Trophoblast cell (in vitro differentiated cells and primary cell): ENCODE measurements around the gene CEMIP.

Experiments
- DNase-seq, 2 donors: peaks; one replicate each; pipeline ENCODE4 v3.0.0-alpha.2; 2016
- H2AFZ ChIP-seq: 2 replicates; pipeline ENCODE4 v1.6.1; 2013; ENCODE audit warnings: low read length, moderate library complexity, mild to moderate bottlenecking; ENCODE audit not compliant: insufficient read depth, poor library complexity
- H2AK5ac ChIP-seq: 2 replicates; pipeline ENCODE4 v1.6.1; 2013; ENCODE audit warnings: mild to moderate bottlenecking, low read length
- H2BK120ac ChIP-seq: 2 replicates; pipeline ENCODE4 v1.6.1; 2013; ENCODE audit warnings: low read length, mild to moderate bottlenecking, moderate library complexity; ENCODE audit not compliant: insufficient read depth, poor library complexity
- H2BK12ac ChIP-seq: 2 replicates; pipeline ENCODE4 v1.6.1; 2013; ENCODE audit warnings: mild to moderate bottlenecking, low read length, moderate library complexity
- H2BK5ac ChIP-seq: 2 replicates; pipeline ENCODE4 v1.6.1; 2013; ENCODE audit warnings: low read length, low read depth, moderate library complexity, mild to moderate bottlenecking; ENCODE audit not compliant: poor library complexity
- H3K14ac ChIP-seq: 2 replicates; pipeline ENCODE4 v1.6.1; 2013; ENCODE audit warnings: mild to moderate bottlenecking, low read length
- H3K18ac ChIP-seq: 2 replicates; pipeline ENCODE4 v1.6.1; 2013; ENCODE audit warnings: mild to moderate bottlenecking, low read length
- H3K23ac ChIP-seq: 2 replicates; pipeline ENCODE4 v1.6.1; 2013; ENCODE audit warnings: low read length
- H3K27ac ChIP-seq: 2 replicates; pipeline ENCODE4 v1.5.1; 2013; ENCODE audit warnings: low read depth, mild to moderate bottlenecking, inconsistent platforms, low read length, moderate library complexity
- H3K27me3 ChIP-seq: 2 replicates; pipeline ENCODE4 v1.6.1; 2013; ENCODE audit warnings: inconsistent platforms, mild to moderate bottlenecking, low read length, moderate library complexity; ENCODE audit not compliant: insufficient read depth
- H3K36me3 ChIP-seq, 2 experiments: 1 replicate in 1 of 2; 2 replicates in 1 of 2; pipeline ENCODE4 v1.6.1; 2013; ENCODE audit warnings: low read length in 2 of 2, mild to moderate bottlenecking in 2 of 2, moderate library complexity in 1 of 2; ENCODE audit not compliant: insufficient read depth in 2 of 2, control insufficient read depth in 1 of 2
- H3K4ac ChIP-seq: 2 replicates; pipeline ENCODE4 v1.6.1; 2013; ENCODE audit warnings: low read depth, mild to moderate bottlenecking, low read length, moderate library complexity
- H3K4me1 ChIP-seq, 2 experiments: 1 replicate in 1 of 2; 2 replicates in 1 of 2; pipeline ENCODE4 v1.6.1; 2013; ENCODE audit warnings: low read length in 2 of 2, mild to moderate bottlenecking in 2 of 2, moderate library complexity in 1 of 2; ENCODE audit not compliant: insufficient read depth in 2 of 2, control insufficient read depth in 1 of 2
- H3K4me2 ChIP-seq: 2 replicates; pipeline ENCODE4 v1.6.1; 2013; ENCODE audit warnings: inconsistent platforms, mild to moderate bottlenecking, low read length, moderate library complexity
- H3K4me3 ChIP-seq: 2 replicates; pipeline ENCODE4 v1.5.1; 2013; ENCODE audit warnings: mild to moderate bottlenecking, low read depth, low read length, inconsistent platforms
- H3K79me1 ChIP-seq: one replicate; pipeline ENCODE4 v1.6.1; 2013; ENCODE audit warnings: low read length
- H3K79me2 ChIP-seq: 2 replicates; pipeline ENCODE4 v1.6.1; 2013; ENCODE audit warnings: low read length, mild to moderate bottlenecking; ENCODE audit not compliant: control insufficient read depth, insufficient read depth, poor library complexity
- H3K9ac ChIP-seq: 2 replicates; pipeline ENCODE4 v1.6.1; 2013; ENCODE audit warnings: mild to moderate bottlenecking, low read length
- H3K9me3 ChIP-seq: 2 replicates; pipeline ENCODE4 v1.6.1; 2013; ENCODE audit warnings: low read depth, mild to moderate bottlenecking, control low read depth, inconsistent platforms, low read length; ENCODE audit not compliant: insufficient read depth
- H4K12ac ChIP-seq: 2 replicates; pipeline ENCODE4 v1.6.1; 2013; ENCODE audit warnings: low read depth, mild to moderate bottlenecking, low read length, moderate library complexity
- H4K8ac ChIP-seq: 2 replicates; pipeline ENCODE4 v1.6.1; 2013; ENCODE audit warnings: low read depth, mild to moderate bottlenecking, low read length, moderate library complexity
- H4K91ac ChIP-seq: one replicate; pipeline ENCODE4 v1.6.1; 2013; ENCODE audit warnings: low read depth, mild to moderate bottlenecking, low read length, moderate library complexity
- WGBS: extraction: QIAGEN DNeasy Blood & Tissue Kit; methylation state at CpG from one replicate; pipeline ENCODE4 v1.1.7; 2013; ENCODE audit warnings: missing lambda C conversion rate; ENCODE audit not compliant: insufficient read length, insufficient coverage; ENCODE audit errors: extremely low coverage; 5-methylcytosine and 5-hydroxymethylcytosine counted together

The CEMIP gene

DNA sequence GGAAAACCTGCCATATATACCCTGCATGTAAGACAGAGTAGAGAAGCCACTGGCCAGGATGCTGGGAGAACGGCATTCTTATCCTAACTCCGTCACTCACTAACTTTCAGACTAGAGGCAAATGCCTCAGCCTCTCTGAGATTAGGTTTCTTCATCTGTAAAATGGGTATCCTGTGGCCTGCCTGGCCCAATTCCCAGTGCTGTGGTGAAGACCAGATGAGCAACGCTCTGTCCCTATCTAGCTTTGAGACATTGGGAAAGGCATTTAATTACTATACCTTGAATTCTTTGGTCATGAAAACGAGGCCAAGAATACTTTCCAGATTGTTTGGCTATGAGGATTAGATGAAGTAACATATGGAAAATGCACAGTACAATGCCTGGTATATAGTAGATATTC, 35.9 kb downstream of the CEMIP start:
- Histone ChIP-seq H4K12ac (no peak overlapping the region), H2BK120ac (no peak overlapping the region), H3K23ac (no peak overlapping the region), H4K8ac (no peak overlapping the region), H2AFZ (no peak overlapping the region), H3K27ac (no peak overlapping the region), H2BK12ac (no peak overlapping the region), H3K36me3 (no peaks in the 10 kb centered on the region), H4K91ac (no peak overlapping the region), H3K4me2 (no peak overlapping the region), H3K4me3 (no peak overlapping the region), H2BK5ac (no peak overlapping the region), H3K79me1 (no peaks in the 10 kb centered on the region), H3K14ac (no peak overlapping the region), H3K79me2 (no peaks in the 10 kb centered on the region), H2AK5ac (no peak overlapping the region), H3K9ac (no peak overlapping the region), H3K4me1 (no peaks in the 10 kb centered on the region), H3K4ac (no peak overlapping the region), H3K18ac (no peak overlapping the region), H3K9me3 (no peaks in the 10 kb centered on the region), H3K27me3 (no peaks in the 10 kb centered on the region)
- DNase-seq = peak; percentile 92 to 97
- WGBS = no CpG with 5 or more reads among the region's 4 CpGs

DNA sequence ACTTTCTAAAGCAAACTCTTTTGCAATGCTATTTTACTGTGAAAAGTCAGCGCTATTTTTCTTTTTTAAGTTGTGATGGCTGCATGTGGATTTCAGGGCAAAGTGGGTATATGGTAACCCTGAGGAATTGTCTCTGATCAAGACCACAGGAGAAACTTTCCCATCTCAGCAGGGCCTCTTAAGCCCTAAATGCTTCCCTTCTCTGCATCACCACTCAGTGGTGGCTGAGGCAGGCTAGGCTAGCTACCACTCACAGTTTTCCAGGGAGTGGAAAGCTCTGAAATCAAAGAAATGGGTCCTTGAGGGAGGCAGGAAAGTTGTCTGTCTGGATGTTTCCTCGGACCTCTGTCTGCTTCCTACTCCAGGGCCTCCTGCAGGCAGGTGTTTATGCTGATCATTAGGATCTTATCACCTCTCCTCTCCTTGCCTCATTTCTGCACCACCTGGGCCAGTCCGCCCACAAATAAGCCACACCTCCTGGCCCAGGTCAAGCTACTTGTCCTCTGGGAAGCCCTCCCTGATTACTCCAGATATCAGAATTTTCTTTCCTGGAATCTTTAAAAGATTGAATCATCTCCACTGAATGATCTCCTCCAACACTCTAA, 37.0 kb downstream of the CEMIP start:
- no peaks in the 10 kb centered on the region for H3K4me1 ChIP-seq

DNA sequence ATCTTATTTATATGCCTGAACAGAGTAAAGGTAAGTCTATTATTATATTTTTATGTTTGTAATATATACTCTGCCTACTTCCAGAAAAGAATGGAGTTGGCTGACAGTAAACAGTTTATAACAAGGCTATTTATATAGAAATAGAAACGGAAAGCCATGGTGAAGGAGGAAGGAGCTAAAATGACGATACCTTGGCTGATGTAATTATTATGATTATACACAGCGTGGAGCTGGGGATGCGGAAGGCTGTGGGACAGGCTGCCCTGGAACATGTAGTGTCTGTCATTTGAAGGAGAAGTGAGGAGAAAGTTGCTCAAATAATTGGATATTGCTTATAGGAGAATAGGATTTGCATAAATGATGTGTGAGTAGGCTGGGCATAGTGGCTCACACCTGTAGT, 37.8 kb downstream of the CEMIP start:
- no peak overlapping the region for H2BK5ac ChIP-seq
- no peak overlapping the region for H3K4ac ChIP-seq
- no CpG with 5 or more reads among the region's 4 CpGs for WGBS
- no peak overlapping the region for H3K18ac ChIP-seq
- no peak overlapping the region for H4K12ac ChIP-seq
- H3K27me3 ChIP-seq = no peaks in the 10 kb centered on the region
- no peak overlapping the region for H3K9ac ChIP-seq
- H3K4me2 ChIP-seq = no peak overlapping the region
- H2BK120ac ChIP-seq = no peak overlapping the region
- no peak overlapping the region for H2BK12ac ChIP-seq
- H3K14ac ChIP-seq = no peak overlapping the region
- H3K36me3 ChIP-seq = no peaks in the 10 kb centered on the region
- H3K79me1 ChIP-seq = no peaks in the 10 kb centered on the region
- no peak overlapping the region for H3K4me3 ChIP-seq
- H4K8ac ChIP-seq = no peak overlapping the region
- H3K9me3 ChIP-seq = no peaks in the 10 kb centered on the region
- H3K4me1 ChIP-seq = peaks cover 0 to under 1% of the 10 kb centered on the region in 2 experiments
- H3K23ac ChIP-seq = no peak overlapping the region
- no peak overlapping the region for H4K91ac ChIP-seq
- no peak overlapping the region for H2AFZ ChIP-seq
- H2AK5ac ChIP-seq = no peak overlapping the region
- no peak for DNase-seq
- no peaks in the 10 kb centered on the region for H3K79me2 ChIP-seq
- no peak overlapping the region for H3K27ac ChIP-seq

More for the DNA sequence above, 37.0 kb downstream of the CEMIP start:
- Histone ChIP-seq H3K4me2 (no peak overlapping the region), H2AK5ac (no peak overlapping the region), H2BK5ac (no peak overlapping the region), H3K9ac (no peak overlapping the region), H3K23ac (no peak overlapping the region), H3K79me2 (no peaks in the 10 kb centered on the region), H3K79me1 (no peaks in the 10 kb centered on the region), H3K18ac (no peak overlapping the region), H2BK120ac (no peak overlapping the region), H4K8ac (no peak overlapping the region), H3K14ac (no peak overlapping the region), H3K36me3 (no peaks in the 10 kb centered on the region), H2BK12ac (no peak overlapping the region), H3K4me3 (no peak overlapping the region), H3K4ac (no peak overlapping the region), H2AFZ (no peak overlapping the region), H4K12ac (no peak overlapping the region), H4K91ac (no peak overlapping the region), H3K9me3 (no peaks in the 10 kb centered on the region), H3K27me3 (no peaks in the 10 kb centered on the region), H3K27ac (no peak overlapping the region)
- whole genome bisulfite sequencing = no CpG with 5 or more reads among the region's 3 CpGs
- DNase-seq = peak; percentile 74 to 82

DNA sequence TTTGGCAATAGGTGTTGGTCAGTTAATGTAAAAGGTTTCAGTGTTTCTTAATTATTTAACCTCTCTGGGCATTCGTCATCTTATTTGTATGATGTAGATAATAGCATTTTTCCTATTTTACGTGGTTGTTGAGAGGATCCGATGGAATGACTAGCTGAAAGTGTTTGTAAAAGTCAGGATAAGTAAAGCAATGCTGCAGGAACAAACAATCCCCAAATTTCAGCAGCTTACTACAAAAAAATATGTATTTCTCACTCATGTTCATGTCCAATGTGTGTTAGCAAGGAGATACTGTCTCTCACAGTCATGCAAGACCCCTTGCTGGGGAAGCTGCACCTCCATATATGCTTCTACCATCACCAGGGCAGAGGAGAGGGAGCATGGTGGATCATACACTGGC, 38.7 kb downstream of the CEMIP start:
- Histone ChIP-seq H3K27ac (no peak overlapping the region), H3K4me2 (no peak overlapping the region), H3K79me1 (no peaks in the 10 kb centered on the region), H3K4me1 (peaks cover 0 to 4% of the 10 kb centered on the region in 2 experiments), H3K4ac (no peak overlapping the region), H2BK12ac (no peak overlapping the region), H3K23ac (no peak overlapping the region), H4K12ac (no peak overlapping the region), H3K36me3 (no peaks in the 10 kb centered on the region), H3K9ac (no peak overlapping the region), H2BK120ac (no peak overlapping the region), H4K91ac (no peak overlapping the region), H3K18ac (no peak overlapping the region), H3K79me2 (no peaks in the 10 kb centered on the region), H3K4me3 (no peak overlapping the region), H4K8ac (no peak overlapping the region), H3K9me3 (no peaks in the 10 kb centered on the region), H3K27me3 (no peaks in the 10 kb centered on the region), H3K14ac (no peak overlapping the region), H2BK5ac (no peak overlapping the region), H2AK5ac (no peak overlapping the region), H2AFZ (no peak overlapping the region)
- no CpG with 5 or more reads among the region's 3 CpGs for WGBS
- DNase-seq = no peak
